Esophagus (tissue), 2 donors: ENCODE data around the gene CEP72. TPM values are rescaled to one million over a fixed set of nuclear protein-coding genes. Genes with fewer than 3 reads are reported as not detected.

Experiments used
- H3K27ac ChIP-seq, 2 donors: one replicate each; pipeline ENCODE4 v1.5.1; 2013; ENCODE audit warnings: low read depth in 2 of 2, mild to moderate bottlenecking in 2 of 2, inconsistent platforms in 1 of 2, low read length in 1 of 2, moderate library complexity in 1 of 2
- H3K27me3 ChIP-seq, 2 donors: one replicate each; pipeline ENCODE4 v1.6.1; 2013; ENCODE audit warnings: low read length in 2 of 2, control low read depth in 1 of 2, mild to moderate bottlenecking in 1 of 2; ENCODE audit not compliant: insufficient read depth in 2 of 2, control insufficient read depth in 1 of 2
- H3K36me3 ChIP-seq, 2 donors: one replicate each; pipeline ENCODE4 v1.6.1; 2013; ENCODE audit warnings: low read length in 1 of 2; ENCODE audit not compliant: control insufficient read depth in 2 of 2, insufficient read depth in 2 of 2
- H3K4me1 ChIP-seq, 2 donors: one replicate each; pipeline ENCODE4 v1.6.1; 2013; ENCODE audit warnings: low read length in 1 of 2; ENCODE audit not compliant: control insufficient read depth in 2 of 2, insufficient read depth in 2 of 2
- H3K4me3 ChIP-seq, 2 donors: one replicate each; pipeline ENCODE4 v1.5.1; 2013; ENCODE audit warnings: low read length in 2 of 2, mild to moderate bottlenecking in 2 of 2, low read depth in 1 of 2, moderate library complexity in 1 of 2
- H3K9me3 ChIP-seq, 2 donors: one replicate each; pipeline ENCODE4 v1.6.1; 2013; ENCODE audit warnings: mild to moderate bottlenecking in 2 of 2, low read depth in 1 of 2, low read length in 1 of 2, moderate library complexity in 1 of 2; ENCODE audit not compliant: control insufficient read depth in 2 of 2, insufficient read depth in 1 of 2
- WGBS, 2 donors: extraction: QIAGEN DNeasy Blood & Tissue Kit; methylation state at CpG; one replicate each; pipeline ENCODE4 v1.1.7; 2013; 5-methylcytosine and 5-hydroxymethylcytosine counted together
- polyA plus RNA-seq, 2 donors: library from polyadenylated mRNA; stranded (reverse); fragments of 200-250 nt; gene quantifications; one replicate each; pipeline ENCODE4 v1.2.3, GENCODE V29; 2013
- donor health status: healthy with polysubstance abuse.
- donor health status: Bipolar disorder and iron deficiency.

The CEP72 gene
- polyA plus RNA-seq, 2 donors, result 3.1 to 7.0 TPM

DNA sequence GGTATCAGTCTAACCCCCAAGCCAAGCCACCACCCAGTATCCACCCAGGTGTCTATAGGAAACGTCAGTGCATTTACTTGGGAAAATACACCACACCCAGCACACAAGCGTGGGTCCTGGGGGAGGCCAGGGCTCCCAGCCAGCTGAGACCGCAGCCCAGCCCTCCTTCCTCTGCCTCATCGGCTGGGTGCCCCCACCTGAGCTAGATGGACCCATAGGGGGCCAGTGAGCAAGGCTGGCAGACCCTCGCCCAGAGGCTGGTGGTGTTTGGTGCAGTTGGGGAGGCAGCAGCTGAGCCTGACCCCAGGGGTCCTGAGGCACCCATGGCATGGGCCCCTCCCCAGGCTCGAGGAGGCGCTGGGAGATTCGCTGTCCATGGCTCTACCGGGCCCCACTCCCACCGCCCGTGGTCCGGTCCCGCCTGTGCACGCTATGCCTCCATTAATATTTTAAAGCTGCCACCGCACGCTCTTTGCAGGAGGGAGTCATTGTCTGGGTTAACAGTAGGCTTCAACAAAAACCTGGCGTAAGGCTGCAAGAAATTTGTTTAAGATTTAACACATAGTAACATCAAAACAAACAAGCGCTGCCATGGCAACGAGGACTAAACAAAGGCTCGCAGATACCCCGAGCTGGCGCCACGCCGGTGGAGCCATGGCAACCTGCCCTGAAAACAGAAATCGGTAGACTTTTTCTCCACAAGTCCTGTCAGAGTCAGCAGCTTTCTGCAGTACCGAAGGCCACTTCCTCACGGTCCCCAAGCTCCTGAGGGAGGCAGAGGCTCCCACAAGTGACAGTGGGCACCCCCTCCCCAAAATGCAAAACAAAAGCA lies 60.4 kb downstream of the CEP72 start:
- no peaks in the 10 kb centered on the region for H3K27me3 ChIP-seq
- no peaks in the 10 kb centered on the region for H3K9me3 ChIP-seq
- peak overlapping the region; percentile 2 to 42 for H3K27ac ChIP-seq
- H3K4me1 ChIP-seq, result peaks cover 23 to 30% of the 10 kb centered on the region in 2 donors
- peaks cover 0 to 4% of the 10 kb centered on the region in 2 donors for H3K36me3 ChIP-seq
- no peak overlapping the region for H3K4me3 ChIP-seq
- WGBS, 2 donors, result 4 to 9% methylated on average over 27 of the region's 27 CpGs

DNA sequence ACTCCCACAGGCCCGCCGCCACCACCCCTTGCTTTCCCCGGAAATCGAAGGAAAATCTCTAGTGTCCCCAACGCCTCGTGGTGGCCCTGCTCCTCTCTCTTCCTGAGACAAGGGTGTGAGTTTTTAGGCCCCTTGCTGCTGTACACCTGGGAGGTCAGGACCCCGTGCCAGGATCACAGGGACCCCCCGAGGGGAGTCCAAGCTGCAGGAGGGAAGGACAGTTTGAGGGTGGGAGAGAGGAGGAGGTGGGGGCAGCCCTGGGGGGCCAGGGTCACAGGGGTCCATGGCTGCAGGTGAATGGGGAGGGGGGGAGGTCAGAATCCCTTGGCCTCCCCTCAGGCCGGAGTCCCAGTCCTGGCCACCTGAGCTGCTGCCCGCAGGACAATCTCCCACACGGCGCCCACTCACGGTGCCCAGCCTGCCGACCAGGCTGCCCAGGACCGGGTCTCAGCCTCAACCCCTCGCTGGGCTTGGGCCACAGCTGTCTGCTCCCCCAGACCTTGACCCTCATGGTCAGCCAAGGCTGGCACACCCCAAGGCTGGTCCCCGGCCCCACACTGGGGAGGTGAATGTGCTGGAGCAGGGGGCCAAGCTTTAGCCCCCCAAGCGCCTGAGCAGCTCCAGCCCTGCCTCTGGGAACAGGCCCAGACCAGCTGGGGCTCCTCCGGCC lies 61.2 kb downstream of the CEP72 start:
- Histone ChIP-seq H3K36me3 (peaks cover 0 to 4% of the 10 kb centered on the region in 2 donors), H3K27ac (peak overlapping the region in 1 of 2 donors; percentile 42), H3K27me3 (no peaks in the 10 kb centered on the region), H3K9me3 (no peaks in the 10 kb centered on the region), H3K4me1 (peaks cover 23 to 30% of the 10 kb centered on the region in 2 donors), H3K4me3 (no peak overlapping the region)
- 35 to 36% methylated on average over 17 to 19 of the region's 19 CpGs for WGBS, 2 donors

DNA sequence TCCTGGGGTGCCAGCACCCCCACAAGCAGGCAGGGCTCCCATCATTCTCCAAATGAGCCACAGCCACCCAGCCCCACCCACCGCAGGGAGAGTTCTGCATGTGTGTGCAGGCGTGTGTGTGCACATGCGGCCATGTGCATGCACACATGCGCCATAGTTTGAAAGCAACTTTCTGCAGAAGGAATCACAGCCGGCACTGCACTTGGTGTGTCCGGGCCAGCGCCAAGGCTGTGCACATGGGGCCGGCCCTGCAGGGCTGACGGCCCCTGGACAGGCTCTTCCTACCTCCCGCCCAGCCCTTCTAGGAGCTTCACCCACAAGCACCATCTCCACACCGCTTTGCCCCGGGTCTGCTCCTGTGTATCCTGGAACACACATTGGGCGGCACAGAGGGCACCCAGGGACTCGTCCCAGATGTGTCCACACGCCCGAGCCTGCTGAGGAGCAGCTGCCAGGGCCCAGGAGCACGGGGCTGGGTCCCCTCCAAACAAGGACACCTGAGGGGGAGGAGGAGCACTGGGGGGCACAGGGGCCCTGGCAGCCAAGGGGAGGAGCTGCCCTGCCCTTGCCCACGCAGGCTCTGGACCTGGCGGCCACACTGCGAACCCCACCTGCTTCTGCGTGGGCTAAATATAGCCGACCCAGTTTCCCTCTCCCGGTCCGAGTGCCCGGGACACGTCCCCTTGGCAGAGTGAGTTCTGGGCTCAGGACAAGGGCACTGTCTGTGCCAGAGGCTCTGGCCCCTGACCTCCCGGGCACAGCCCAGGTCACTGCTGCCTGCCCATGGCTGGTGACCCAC lies 61.9 kb downstream of the CEP72 start:
- H3K4me3 ChIP-seq, result no peak overlapping the region
- H3K9me3 ChIP-seq, result no peaks in the 10 kb centered on the region
- peaks cover 23 to 30% of the 10 kb centered on the region in 2 donors for H3K4me1 ChIP-seq
- no peaks in the 10 kb centered on the region for H3K27me3 ChIP-seq
- peaks cover 0 to 2% of the 10 kb centered on the region in 2 donors for H3K36me3 ChIP-seq
- 31 to 43% methylated on average over 27 of the region's 27 CpGs for WGBS, 2 donors
- no peak overlapping the region for H3K27ac ChIP-seq

DNA sequence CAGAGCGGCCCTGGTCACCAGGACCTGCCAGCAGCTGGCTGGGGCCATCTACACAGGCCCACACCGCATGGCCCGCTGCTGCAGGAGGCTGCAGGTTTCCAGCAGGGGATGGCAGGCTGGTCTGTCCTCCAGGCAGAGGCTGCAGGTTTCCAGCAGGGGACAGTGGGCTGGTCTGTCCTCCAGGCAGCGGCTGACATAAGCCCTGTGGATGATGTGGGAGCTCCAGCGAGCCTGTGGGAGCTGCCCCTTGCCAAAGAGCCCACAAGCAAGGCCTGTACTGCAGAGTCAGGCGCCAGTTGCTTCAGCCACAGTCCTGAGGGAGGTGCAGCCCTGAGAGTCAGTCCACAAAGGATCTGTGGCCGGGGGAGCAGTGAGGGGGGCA lies 62.5 kb downstream of the CEP72 start:
- Histone ChIP-seq H3K27me3 (no peaks in the 10 kb centered on the region), H3K4me3 (no peak overlapping the region), H3K27ac (no peak overlapping the region), H3K36me3 (peaks cover 0 to 2% of the 10 kb centered on the region in 2 donors), H3K9me3 (no peaks in the 10 kb centered on the region), H3K4me1 (peaks cover 23 to 30% of the 10 kb centered on the region in 2 donors)
- 54 to 57% methylated on average over 6 to 7 of the region's 7 CpGs for WGBS, 2 donors

- Histone ChIP-seq H3K27ac (no peak overlapping the region), H3K4me1 (peaks cover 23 to 30% of the 10 kb centered on the region in 2 donors), H3K27me3 (no peaks in the 10 kb centered on the region), H3K36me3 (peaks cover 0 to 2% of the 10 kb centered on the region in 2 donors), H3K9me3 (no peaks in the 10 kb centered on the region), H3K4me3 (no peak overlapping the region)
- 75 to 88% methylated on average over 17 to 20 of the region's 20 CpGs for WGBS, 2 donors
Measured at GRCh38 chr5:675111-675870, 63.2 kb downstream of the CEP72 start.

DNA sequence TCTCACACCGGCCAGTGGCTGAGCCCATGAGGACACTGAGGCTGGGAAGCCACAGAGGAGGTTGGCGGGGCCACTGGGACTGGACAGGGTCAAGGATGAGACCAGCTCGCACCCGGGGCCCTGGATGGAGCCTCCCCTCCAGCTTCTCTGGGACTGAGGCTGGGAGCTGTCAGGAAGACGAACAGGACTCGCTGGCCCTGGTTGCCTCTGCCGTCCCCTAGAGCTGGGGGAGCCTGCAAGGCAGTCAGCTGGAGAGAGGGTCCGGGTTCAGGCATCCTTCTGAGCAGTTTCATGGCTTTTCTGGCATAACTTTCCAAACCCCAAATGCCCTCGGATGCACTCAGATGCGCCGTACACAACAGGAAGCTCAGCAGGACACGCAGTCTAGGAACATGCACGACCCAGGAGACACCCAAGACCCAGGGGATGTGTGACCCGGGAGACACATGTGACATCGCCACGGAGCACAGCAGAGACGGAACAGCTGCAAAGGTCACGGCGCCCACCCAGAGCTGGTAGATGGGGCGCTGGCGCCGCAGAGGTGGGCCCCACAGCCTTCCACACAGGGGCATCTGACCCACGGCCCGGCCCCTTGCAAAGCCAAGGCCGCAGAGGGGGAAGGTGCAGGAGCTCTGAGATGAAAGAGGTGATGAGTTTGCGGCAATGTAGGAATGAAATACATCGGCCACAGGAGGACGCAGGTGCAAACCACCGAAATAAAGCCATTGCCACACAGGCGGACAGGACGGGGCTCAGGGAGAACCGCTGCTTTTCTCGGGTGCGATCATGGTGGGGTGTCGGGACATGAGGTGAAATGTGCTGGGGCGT lies 63.9 kb downstream of the CEP72 start:
- Histone ChIP-seq H3K27ac (no peak overlapping the region), H3K4me3 (no peak overlapping the region), H3K4me1 (peaks cover 22 to 30% of the 10 kb centered on the region in 2 donors), H3K36me3 (peaks cover 0 to 2% of the 10 kb centered on the region in 2 donors), H3K27me3 (no peaks in the 10 kb centered on the region), H3K9me3 (no peaks in the 10 kb centered on the region)
- 82 to 84% methylated on average over 36 of the region's 36 CpGs for WGBS, 2 donors

GRCh38 chr5:676699-677076 lies 64.5 kb downstream of the CEP72 start:
- WGBS, 2 donors, result 92 to 96% methylated on average over 48 of the region's 48 CpGs
- Histone ChIP-seq H3K27me3 (no peaks in the 10 kb centered on the region), H3K36me3 (peaks cover 0 to 2% of the 10 kb centered on the region in 2 donors), H3K9me3 (no peaks in the 10 kb centered on the region), H3K27ac (no peak overlapping the region), H3K4me3 (no peak overlapping the region), H3K4me1 (peaks cover 21 to 25% of the 10 kb centered on the region in 2 donors)

DNA sequence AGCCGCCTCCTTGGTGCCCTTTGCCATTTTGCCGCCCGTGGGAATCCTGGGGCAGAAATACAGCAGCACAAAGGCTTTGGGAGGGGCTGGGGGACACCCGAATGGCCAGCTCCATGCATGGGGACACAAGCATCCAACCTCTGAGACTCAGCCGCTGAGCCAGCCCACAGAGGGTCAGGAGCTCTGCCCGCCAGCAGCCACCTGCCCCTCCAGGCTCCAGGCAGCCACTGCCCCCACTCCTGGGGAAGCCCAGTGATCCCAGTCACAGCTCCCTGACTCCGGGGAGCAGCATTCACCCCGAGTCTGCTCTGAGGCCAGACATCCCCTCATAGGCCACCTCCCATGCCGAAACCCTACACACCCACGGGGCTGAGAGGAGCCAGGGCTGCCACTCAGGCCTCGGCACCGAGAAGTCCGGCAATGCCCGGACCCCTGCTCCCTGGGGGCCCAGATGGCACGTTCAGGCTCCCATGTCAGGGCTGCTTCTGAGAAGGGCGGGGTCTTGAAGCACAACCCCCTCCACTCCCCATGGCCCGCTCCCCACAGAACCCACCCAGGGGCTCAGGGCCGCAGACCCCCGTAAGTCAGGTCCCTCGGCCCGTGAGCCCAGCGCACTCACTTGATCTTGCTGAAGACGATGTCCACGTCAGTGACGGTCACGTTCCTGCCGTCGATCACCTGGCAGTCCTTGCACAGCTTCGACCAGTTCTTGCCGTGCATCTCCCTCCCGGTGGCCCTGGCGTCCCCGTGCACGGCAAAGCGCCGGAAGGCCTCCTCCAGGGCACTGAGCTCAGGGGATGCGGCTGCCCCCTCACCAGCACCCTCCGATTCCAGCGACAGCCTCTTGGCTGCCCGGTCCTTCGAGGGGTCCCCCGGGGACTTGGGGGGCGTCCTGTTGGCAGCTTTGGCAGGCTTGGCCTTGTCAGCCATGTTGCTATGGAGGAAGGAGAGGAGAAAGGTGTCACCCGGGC lies 65.3 kb downstream of the CEP72 start:
- H3K27me3 ChIP-seq, result no peaks in the 10 kb centered on the region
- H3K27ac ChIP-seq, result no peak overlapping the region
- no peaks in the 10 kb centered on the region for H3K9me3 ChIP-seq
- peaks cover 14 to 18% of the 10 kb centered on the region in 2 donors for H3K4me1 ChIP-seq
- 84 to 87% methylated on average over 43 to 44 of the region's 44 CpGs for WGBS, 2 donors
- no peak overlapping the region for H3K4me3 ChIP-seq
- peaks cover 0 to 2% of the 10 kb centered on the region in 2 donors for H3K36me3 ChIP-seq
